GF-D8 (cell line): ENCODE measurements around the gene GNB1.
"Not testable (repeated sequence)": the region's sequence is repeated elsewhere in the genome, so short reads cannot be mapped to it uniquely, and the experiment has no call there.

Source experiments
- DNase-seq: peaks from one replicate; lab custom pipeline; 2025; lab: John Stamatoyannopoulos, UW

GNB1 gene

DNA sequence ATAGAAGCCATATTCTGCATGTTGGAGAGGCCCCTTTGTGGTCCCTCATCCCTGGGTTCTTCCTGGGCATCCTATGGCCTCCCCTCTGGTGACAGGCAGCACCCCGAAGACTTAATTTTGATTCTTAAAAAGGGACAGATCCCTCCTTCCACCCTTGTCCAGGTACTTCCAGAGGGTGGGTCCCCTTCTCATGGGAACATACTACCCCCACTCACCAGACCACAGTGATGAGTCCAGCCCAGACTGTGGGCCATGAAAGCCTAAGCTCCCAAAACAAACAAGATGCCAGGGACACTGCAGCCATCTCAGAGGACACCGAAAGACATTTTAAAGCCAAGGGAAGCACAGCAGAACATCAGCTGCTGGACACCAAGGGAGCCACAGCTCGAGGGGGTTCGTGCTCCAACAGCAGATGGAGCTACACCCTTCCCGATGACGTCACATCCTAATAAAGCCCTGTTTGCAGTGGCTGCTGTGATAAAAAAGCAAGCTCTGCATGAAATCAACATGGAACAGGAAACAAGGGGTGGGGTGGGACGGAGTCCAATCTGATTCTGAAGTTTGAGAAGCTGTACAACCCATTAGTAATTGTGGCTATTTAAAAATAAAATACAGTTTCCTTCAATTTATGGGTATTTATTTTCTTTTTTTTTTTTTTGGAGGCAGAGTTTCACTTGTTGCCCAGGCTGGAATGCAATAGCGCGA, 32.4 kb downstream of the GNB1 start:
- no peak for DNase-seq

- no peak for DNase-seq
Measured at GRCh38 chr1:1857096-1857703, 33.7 kb downstream of the GNB1 start.

GRCh38 chr1:1856161-1856560, 34.7 kb downstream of the GNB1 start:
- DNase-seq, result not testable (repeated sequence)

DNA sequence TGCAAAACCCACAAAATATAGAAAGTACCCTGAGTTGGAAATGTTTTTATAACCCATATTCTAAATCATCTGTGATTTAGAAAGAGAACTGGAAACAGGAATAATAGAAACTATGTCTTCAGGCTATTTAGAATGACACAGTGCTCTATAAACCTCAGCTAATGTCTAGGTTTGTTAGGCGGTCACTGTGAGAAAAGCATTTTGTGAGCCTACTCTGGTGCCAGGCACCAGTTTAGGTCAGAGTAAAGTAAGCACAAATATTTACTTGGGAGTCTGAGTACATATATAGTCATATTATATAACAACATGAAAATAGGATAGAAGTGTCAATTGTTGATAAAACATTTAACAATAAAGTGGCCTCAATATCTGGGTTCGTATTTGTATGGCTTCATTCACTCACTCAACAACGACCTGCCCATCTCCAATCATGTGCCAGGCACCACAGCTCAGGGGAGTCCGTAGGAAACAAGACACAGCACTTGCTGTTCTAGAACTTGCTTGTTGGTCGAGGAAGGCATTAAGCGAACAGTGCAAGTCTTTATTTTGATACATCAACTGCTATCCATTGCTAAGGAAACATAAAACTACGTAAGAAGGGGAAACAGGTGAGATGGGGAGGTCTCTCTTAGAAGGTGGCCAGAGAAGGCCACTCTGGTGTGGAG, 37.2 kb downstream of the GNB1 start:
- no peak for DNase-seq

DNA sequence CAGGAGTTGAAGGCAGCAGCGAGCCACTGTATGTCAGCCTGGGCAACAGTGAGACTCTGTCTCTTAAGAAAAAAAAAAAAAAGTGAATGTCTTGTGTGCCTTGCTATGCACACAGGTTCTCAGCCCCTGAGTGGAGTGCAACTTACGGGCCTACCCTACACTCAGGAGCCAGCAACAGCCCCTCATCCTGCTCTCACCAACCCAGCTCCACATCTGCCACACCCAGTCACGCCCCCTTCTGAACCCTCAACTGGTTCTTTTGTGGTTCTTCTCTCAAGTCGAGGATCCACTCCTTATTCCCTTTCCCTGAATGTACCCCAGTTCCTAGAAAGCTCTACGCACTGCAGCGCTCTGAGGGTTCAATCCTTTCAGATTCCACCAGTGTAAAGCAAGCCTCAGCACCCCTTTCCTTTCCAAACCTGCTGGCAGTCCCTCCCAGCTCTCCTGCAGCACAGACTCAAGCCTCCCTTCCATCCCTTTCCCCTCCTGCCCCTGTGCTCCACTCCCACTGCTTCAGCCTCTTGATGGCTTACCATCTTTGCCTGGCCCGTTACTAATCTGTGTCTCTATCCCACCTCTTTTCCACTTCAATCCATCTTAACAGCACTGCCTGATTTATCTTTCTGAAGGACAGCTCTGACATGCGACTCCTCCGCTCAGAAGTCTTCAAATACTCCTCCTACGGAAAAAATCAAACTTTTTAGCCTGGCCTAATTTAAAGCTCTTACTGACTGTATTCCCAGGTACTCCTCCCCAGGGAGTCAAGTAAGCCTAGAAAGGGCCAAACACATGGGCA, 38.1 kb downstream of the GNB1 start:
- no peak for DNase-seq

DNA sequence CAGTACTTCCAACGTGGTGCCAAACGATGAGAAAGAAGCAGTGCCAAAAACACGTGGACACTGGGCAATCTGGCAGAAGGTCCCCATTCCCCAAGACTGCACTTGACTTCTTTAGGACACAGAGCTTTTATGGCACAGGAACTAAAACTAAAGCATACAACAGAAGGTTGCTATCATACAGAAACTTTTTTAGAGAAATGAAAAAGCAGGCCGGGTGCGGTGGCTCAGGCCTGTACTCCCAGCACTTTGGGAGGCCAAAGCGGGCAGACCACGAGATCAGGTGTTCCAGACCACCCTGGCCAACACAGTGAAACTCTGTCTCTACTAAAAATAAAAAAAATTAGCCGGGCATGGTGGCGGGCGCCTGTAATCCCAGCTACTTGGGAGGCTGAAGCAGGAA, 43.0 kb downstream of the GNB1 start:
- DNase-seq, result no peak

DNA sequence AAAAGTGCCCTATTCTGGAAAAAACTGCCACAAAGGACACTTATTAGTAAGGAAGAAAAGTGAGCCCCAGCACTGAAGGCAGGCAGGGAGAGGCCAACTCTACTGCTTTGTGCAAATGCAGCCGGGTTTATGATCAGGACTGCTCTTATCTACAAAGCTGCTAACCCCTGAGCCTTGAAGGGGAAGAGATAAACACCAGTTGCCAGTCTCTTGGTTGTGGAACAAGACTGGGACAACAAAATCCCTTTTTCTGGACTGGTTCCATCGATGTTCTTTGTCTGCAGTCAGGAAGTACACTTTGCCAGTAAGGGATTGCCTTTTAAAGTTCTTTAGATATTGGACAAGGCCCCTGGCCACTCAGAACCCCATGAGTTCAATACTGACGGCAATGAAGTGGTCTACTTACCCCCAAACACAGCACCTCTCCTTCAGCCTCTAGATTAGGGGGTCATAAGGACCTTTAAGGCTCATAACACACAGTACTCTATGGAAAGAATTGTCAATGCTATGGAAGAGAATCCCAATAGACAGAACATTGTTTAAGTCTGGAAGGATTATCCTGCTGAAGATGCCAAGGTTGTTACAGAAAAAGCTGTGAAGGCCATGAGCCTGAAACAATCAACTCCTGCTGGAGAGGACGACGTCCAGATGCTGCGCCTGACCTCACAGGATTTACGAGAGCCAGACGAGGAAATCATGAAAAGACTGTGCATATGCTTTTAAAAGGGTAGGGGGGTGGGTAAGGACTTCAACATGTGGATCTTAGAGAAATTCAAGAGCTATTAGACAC, 43.6 kb downstream of the GNB1 start:
- DNase-seq, result no peak

DNA sequence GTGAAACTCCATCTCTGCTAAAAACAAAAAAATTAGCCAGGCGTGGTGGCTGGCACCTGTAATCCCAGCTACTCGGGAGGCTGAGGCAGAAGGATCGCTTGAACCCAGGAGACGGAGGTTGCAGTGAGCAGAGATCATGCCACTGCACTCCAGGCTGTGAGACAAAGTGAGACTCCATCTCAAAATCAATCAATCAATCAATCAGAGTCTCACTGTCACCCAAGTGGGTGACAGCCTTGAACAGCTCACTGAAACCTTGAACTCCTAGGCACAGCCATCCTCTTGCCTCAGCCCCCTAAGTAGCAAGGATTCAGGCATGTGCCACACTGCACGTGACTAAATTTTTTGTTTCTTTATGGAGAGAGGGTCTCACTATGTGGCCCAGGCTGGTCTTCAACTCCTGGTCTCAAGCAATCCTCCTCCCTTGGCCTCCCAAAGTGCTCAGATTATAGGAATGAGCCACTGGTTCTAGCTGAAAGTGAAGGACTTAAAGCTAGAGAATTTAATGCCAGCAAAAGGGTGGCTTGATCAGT, 44.4 kb downstream of the GNB1 start:
- no peak for DNase-seq

DNA sequence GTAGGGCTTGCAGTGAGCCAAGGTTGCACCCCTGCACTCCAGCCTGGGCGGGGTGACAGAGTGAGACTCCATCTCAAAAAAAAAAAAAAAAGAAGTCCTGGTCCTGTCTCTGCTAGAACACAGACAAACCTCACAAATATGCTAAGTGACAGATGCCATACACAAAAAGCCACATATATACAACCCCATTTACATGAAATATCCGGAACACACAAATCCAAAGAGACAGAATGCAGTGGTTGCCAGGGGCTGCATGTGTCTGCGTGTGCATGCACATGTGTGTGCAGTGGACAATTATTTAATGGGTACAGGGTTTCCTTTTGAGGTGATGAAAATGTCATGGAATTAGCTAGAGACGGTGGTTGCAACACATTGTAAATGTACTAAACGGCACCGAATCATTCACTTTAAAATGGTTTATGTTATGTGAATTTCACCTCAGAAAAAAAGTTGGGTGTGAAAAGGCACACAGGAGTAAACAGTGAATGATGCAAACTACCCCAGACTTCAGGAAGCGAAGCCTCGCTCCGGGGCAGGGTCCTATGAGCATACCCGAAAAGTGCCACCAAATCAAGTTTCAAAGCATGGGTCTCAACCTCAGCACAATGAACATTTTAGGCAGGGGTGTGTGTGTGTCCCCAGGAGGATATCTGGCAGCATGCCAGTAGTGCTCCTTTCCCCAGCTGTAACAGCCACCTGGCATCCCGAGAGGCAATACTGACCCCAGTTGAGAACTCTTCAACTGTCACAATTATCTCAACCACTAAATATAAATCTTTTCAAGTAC, 48.3 kb downstream of the GNB1 start:
- no peak for DNase-seq

GRCh38 chr1:1841575-1841995, 49.3 kb downstream of the GNB1 start:
- DNase-seq, result no peak

DNA sequence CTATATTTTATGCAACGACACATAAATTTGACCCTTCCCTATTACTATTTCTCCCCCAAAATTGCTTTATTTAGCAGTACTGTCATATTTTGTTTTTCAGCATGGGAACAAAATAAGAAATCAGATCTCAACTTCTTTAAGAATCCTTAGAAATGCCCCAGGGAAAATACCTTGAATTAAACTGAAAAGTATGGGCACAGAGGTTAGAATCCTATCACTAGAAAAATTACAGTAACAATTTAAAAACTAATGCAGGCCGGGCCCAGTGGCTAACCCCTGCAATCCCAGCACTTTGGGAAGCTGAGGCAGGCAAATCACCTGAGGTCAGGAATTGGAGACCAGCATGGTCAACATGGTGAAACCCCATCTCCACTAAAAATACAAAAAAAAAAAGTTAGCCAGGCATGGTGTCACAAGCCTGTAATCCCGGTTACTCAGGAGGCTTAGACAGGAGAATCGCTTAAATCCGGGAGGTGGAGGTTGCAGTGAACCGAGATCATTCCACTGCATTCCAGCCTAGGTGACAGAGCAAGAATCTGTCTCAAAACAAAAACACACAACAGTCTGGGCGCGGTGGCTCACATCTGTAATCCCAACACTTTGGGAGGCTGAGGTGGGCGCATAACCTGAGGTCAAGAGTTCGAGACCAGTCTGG, 51.4 kb downstream of the GNB1 start:
- no peak for DNase-seq

DNA sequence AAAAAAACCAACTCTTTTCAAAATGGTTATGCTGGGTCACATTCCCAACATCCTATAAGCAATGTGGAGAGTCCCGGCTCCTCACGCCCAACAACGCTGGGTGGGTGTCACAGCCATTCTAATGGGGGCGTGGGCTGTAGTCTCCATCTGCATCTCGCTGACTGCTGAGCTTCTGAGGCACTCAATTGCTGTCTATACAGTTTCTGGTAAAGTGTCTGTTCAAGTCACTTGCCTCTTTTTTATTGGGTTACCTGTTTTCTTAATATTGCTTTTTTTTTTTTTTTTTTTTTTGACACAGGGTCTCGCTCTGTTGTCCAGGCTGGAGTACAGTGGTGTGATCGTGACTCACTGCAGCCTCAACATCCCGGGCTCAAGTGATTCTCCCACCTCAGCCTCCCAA, 54.8 kb downstream of the GNB1 start:
- no peak for DNase-seq

DNA sequence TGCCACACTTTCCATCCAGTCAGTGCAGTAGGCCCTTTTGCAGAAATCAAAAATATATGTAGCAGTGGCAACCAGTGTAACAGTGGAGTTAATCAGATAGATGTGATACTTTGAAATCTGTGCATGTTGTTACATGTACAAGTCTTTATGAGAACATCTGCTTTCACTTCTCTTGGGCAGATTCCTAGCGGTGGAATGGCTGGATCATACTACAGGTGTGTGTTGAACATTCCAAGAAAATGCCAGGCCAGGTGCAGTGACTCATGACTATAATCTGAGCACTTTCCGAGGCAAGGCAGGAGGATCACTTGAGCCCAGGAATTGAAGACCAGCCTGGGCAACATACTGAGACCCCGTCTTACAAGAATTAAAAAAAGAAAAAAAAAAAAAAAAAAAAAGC, 55.3 kb downstream of the GNB1 start:
- no peak for DNase-seq

- DNase-seq, result no peak
Measured at GRCh38 chr1:1833916-1834325, 57.0 kb downstream of the GNB1 start.

DNA sequence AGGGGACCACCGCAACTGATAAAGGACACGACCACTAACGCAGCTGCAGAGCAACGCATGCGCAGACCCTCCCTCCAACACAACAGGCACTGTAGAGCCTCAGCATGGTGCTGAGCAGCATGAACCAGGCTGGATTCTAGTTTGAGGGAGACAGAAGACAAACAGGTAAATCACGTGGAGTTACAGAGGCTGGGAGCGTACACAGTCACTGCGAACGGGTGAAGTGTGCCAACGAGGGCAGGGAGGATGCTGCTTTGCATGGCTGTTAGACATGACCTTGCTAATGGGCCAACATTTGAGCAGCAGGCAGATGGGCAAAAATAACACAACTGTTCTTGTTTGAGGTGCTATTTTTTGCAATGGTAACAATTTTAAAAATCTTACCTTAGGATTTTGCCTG, 57.4 kb downstream of the GNB1 start:
- DNase-seq, result no peak

DNA sequence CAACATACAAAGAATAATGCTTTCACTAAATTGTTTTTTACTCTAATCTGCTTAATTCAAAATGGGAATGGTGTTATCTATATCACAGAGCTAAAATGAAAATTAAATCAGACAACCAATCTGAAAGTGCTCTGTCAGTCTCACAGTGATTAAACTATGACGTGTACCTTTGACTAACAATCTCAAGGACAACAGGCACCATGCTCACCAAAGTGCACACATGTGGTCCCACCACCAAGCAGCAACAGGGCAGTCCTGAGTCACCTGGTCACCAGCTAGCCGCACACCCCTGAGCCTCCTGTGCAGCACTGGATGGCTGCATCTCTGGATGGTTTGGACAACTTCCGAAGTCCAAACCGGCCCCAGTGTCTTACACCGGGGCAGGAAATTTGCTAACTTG, 58.1 kb downstream of the GNB1 start:
- no peak for DNase-seq

DNA sequence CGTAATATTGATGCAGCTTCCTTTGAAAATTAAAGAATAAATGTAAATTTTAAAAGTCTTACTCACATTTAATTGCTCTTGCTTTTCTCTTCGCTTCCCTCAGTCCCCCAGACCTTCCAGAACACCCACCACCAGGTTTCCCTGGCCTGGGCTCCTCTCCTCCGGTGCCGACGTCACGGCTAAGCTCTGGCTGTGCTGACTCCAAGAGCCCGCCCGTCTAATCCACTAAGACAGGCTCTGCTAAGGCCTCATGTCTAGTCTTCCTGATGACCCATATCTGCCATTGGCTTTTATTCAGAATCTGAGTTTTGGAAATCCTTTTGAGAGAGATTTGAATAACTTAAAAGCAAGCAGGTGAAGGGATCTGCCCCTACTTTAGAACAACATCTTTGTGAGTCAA, 58.7 kb downstream of the GNB1 start:
- no peak for DNase-seq

DNA sequence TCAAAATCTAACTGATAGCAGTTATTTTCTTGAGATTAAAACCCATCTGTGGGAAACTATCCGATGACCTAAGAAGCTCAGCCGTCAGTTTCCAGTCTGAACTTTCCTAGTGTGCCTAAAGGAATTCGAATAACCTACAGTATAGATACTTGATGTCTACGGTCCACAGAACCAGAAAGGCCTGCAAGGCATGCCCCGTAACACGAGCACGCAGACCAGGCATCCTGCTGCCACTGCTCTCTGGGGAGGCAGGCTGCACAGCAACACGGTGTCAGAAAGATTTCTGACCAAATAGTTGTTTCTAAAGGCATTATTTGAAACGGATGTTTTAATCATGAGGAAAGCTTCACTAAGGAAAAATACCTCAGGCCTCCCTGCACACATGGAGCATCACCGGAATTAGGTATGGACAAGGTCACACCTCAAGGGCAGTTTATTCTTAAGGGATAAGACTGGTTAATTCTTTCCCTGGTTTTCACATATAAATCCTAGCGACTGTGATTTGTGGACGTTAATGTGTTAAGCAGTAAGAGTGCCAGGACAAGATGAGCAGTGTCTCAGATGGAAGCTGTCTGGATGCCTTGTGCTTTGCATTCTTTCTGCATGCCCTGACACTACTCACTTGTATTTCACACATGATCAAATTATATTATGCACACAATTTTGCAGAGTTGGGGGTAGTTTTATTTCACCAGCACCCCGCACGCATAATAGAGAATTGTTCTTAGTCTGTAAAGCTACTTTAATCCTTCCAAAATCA, 63.6 kb downstream of the GNB1 start:
- no peak for DNase-seq

GRCh38 chr1:1826356-1827088, 64.4 kb downstream of the GNB1 start:
- DNase-seq, result no peak
